Prostate gland (tissue), 2 donors: ENCODE data around the gene CLNK. TPM values are rescaled to one million over a fixed set of nuclear protein-coding genes. Genes with fewer than 3 reads are reported as not detected.

Source experiments
- DNase-seq: peaks from one replicate; pipeline ENCODE4 v3.0.0-alpha.2; 2019; ENCODE audit warnings: low spot score
- H3K27ac ChIP-seq, 2 donors: fragments of 200-600 bp; sonication (generic); 2 replicates each; pipeline ENCODE4 v1.5.1; 2017 to 2019
- H3K27me3 ChIP-seq: fragments of 200-600 bp; sonication (generic); replicated peaks from 2 replicates; pipeline ENCODE4 v1.5.1; 2019; ENCODE audit not compliant: insufficient read depth
- H3K36me3 ChIP-seq, 2 donors: fragments of 200-600 bp; sonication (generic); 1 replicate in 1 of 2; 2 replicates in 1 of 2; pipeline versions ENCODE4 v1.5.1 to v1.8.1; 2017 to 2019
- H3K4me1 ChIP-seq: fragments of 200-600 bp; sonication (generic); replicated peaks from 2 replicates; pipeline ENCODE4 v1.5.1; 2019
- H3K4me3 ChIP-seq, 2 donors: fragments of 200-600 bp; sonication (generic); 2 replicates each; pipeline ENCODE4 v1.5.1; 2017 to 2019
- H3K9me3 ChIP-seq: fragments of 200-600 bp; sonication (generic); 2 replicates; pipeline ENCODE4 v1.5.1; 2017
- CTCF ChIP-seq, 4 experiments: fragments of 200-600 bp in 2 of 4; fragments of 450-650 bp in 2 of 4; sonication (generic) in 2 of 4; IDR thresholded peaks; 1 replicate in 3 of 4; 2 replicates in 1 of 4; pipeline ENCODE4 v1.5.1; 2016 to 2019; ENCODE audit warnings: antibody characterized with exemption in 4 of 4, mild to moderate bottlenecking in 2 of 4, moderate library complexity in 2 of 4
- POLR2A ChIP-seq: fragments of 450-650 bp; IDR thresholded peaks from one replicate; pipeline ENCODE4 v1.6.1; 2016; ENCODE audit warnings: antibody characterized with exemption, mild to moderate bottlenecking
- POLR2AphosphoS5 ChIP-seq: sonication (generic); formaldehyde crosslinking; IDR thresholded peaks from one replicate; pipeline ENCODE4 v1.6.1; 2017; ENCODE audit warnings: antibody characterized with exemption
- WGBS: methylation state at CpG from one replicate; pipeline ENCODE4 v1.1.5; 2018; 5-methylcytosine and 5-hydroxymethylcytosine counted together
- intact Hi-C: fragments of 100-400 bp; cut with DNase I; formaldehyde crosslinking; loops from one replicate; pipeline ENCODE4 v1.14.2; 2022
- total RNA-seq, 2 donors: library from RNA; depleted of rRNA; stranded (reverse); fragments of >200 nt; gene quantifications; one replicate each; pipeline ENCODE4 v1.1.0, GENCODE V29; 2016

CLNK gene
- total RNA-seq, 2 donors from 2014 or later, result not detected

- DNase-seq, result no peak
- Histone ChIP-seq H3K4me3 (no peak overlapping the region), H3K27ac (no peak overlapping the region), H3K27me3 (no peaks in the 10 kb centered on the region), H3K4me1 (no peaks in the 10 kb centered on the region), H3K9me3 (no peaks in the 10 kb centered on the region), H3K36me3 (peaks cover 0 to 6% of the 10 kb centered on the region in 2 donors)
- TF ChIP-seq CTCF (IDR thresholded peaks at IDR 0.05) (no peak), POLR2AphosphoS5 (no peak), POLR2A (no peak)
- 95% methylated on average over 5 of the region's 5 CpGs for WGBS
- intact Hi-C loops, result no loop called here
These were observed 235.6 kb downstream of the CLNK start for GRCh38 chr4:10448991-10449390.

GRCh38 chr4:10442976-10443375, 241.6 kb downstream of the CLNK start:
- H3K36me3 ChIP-seq, result peaks cover 0 to 6% of the 10 kb centered on the region in 2 donors
- H3K4me1 ChIP-seq, result no peaks in the 10 kb centered on the region
- intact Hi-C loops, result no loop called here
- H3K27me3 ChIP-seq, result no peaks in the 10 kb centered on the region
- no peak for DNase-seq
- no peak overlapping the region for H3K27ac ChIP-seq
- WGBS, result over 99% methylated on average over 5 of the region's 5 CpGs
- H3K9me3 ChIP-seq, result no peaks in the 10 kb centered on the region
- TF ChIP-seq POLR2AphosphoS5 (no peak), POLR2A (no peak), CTCF (IDR thresholded peaks at IDR 0.05) (no peak)
- H3K4me3 ChIP-seq, result no peak overlapping the region

- no peaks in the 10 kb centered on the region for H3K27me3 ChIP-seq
- 89% methylated on average over 4 of the region's 4 CpGs for WGBS
- H3K9me3 ChIP-seq, result no peaks in the 10 kb centered on the region
These were observed 243.1 kb downstream of the CLNK start for GRCh38 chr4:10441512-10441911.

GRCh38 chr4:10438924-10439323, 245.6 kb downstream of the CLNK start:
- 55% methylated on average over 1 of the region's 1 CpG for WGBS
- Histone ChIP-seq H3K9me3 (no peaks in the 10 kb centered on the region), H3K4me1 (no peaks in the 10 kb centered on the region), H3K27me3 (no peaks in the 10 kb centered on the region), H3K27ac (no peak overlapping the region), H3K36me3 (no peaks in the 10 kb centered on the region), H3K4me3 (no peak overlapping the region)
- TF ChIP-seq POLR2AphosphoS5 (no peak), CTCF (IDR thresholded peaks at IDR 0.05) (no peak), POLR2A (no peak)
- intact Hi-C loops, result no loop called here
- no peak for DNase-seq

More at GRCh38 chr4:10441512-10441911, 243.1 kb downstream of the CLNK start:
- H3K4me1 ChIP-seq, result no peaks in the 10 kb centered on the region
- peaks cover 0 to 6% of the 10 kb centered on the region in 2 donors for H3K36me3 ChIP-seq
- no peak overlapping the region for H3K4me3 ChIP-seq
- TF ChIP-seq POLR2AphosphoS5, result no peak
- no peak for TF ChIP-seq POLR2A
- TF ChIP-seq CTCF (IDR thresholded peaks at IDR 0.05), result no peak
- DNase-seq, result no peak
- no peak overlapping the region for H3K27ac ChIP-seq
- intact Hi-C loops, result no loop called here

DNA sequence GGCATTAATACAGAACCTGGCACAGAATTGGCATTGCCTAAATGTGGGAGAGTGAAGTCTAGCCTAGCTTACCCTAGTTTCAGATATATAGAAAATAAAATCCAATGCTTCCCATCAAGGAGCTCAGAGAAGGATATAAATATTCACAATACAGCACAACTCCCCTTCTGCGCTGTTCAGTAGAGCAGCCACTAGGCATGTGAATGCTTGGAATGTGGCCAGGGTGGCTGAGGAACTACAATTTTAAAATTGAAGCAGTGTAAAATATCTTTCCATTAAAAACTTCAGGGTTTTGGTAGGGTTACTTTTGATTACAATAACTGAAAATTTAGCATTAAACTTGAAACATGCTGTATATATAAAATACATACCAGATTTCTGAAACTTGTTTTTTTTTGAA, 246.8 kb downstream of the CLNK start:
- intact Hi-C loops, result no loop called here
- no peaks in the 10 kb centered on the region for H3K9me3 ChIP-seq
- H3K36me3 ChIP-seq, result no peaks in the 10 kb centered on the region
- H3K27ac ChIP-seq, result no peak overlapping the region
- TF ChIP-seq CTCF (IDR thresholded peaks at IDR 0.05) (no peak), POLR2A (no peak)
- no peak overlapping the region for H3K4me3 ChIP-seq
- no peaks in the 10 kb centered on the region for H3K27me3 ChIP-seq
- WGBS, result 0% methylated on average over 1 of the region's 1 CpG
- DNase-seq, result no peak
- H3K4me1 ChIP-seq, result no peaks in the 10 kb centered on the region

Other genes starting within 250 kb of the CLNK start
- gene ZNF518B, start 227.3 kb downstream of the CLNK start, total RNA-seq, result 10 to 100 TPM; 23.3 to 60.4 TPM